Panc1 (cell line): ENCODE measurements around the gene LACTBL1. TPM values are rescaled to one million over a fixed set of nuclear protein-coding genes. Genes with fewer than 3 reads are reported as not detected.

Experiments
- ATAC-seq: fragments of 200-7000 bp; cut with Tn5 transposase; 2 replicates; pipeline ENCODE4 v1.9.1; 2020; ENCODE audit warnings: mild to moderate bottlenecking, moderate library complexity
- BruUV-seq: library from RNA; stranded (reverse); fragments of 400-500 nt; replicated peaks from 2 replicates; lab custom pipeline; 2021; lab: Mats Ljungman, UMichigan
- CTCF ChIA-PET: fragments of 300-600 bp; sonication (Branson Sonifier 250); formaldehyde crosslinking; loops from one replicate; lab custom pipeline; 2022; ENCODE audit warnings: antibody characterized with exemption; lab: Charles Lee
- POLR2A ChIA-PET: fragments of 300-600 bp; sonication (Branson Sonifier 250); formaldehyde crosslinking; loops from one replicate; lab custom pipeline; 2022; ENCODE audit warnings: antibody characterized with exemption; lab: Charles Lee
- DNase-seq: peaks from one replicate; pipeline ENCODE4 v3.0.0-alpha.2; 2010; ENCODE audit warnings: low read depth, low spot score
- H3K27ac ChIP-seq: 2 replicates; pipeline ENCODE4 v1.5.1; 2011; ENCODE audit warnings: mild to moderate bottlenecking, low read length, inconsistent platforms
- H3K27me3 ChIP-seq: fragments of 200-500 bp; sonication (Bioruptor generic); 2 replicates; pipeline ENCODE4 v1.6.0; 2014; ENCODE audit warnings: low read length, inconsistent platforms; ENCODE audit not compliant: control insufficient read depth, insufficient read depth
- H3K36me3 ChIP-seq: fragments of 200-500 bp; sonication (Bioruptor generic); 2 replicates; pipeline ENCODE4 v1.5.1; 2014; ENCODE audit warnings: inconsistent platforms, mild to moderate bottlenecking, low read length, moderate library complexity; ENCODE audit not compliant: control insufficient read depth, insufficient read depth
- H3K4me1 ChIP-seq: 2 replicates; pipeline ENCODE4 v1.5.1; 2011; ENCODE audit warnings: inconsistent platforms, mild to moderate bottlenecking, low read length, moderate library complexity; ENCODE audit not compliant: control insufficient read depth, insufficient read depth
- H3K4me3 ChIP-seq, 2 experiments: 2 replicates each; pipeline ENCODE4 v1.5.1; 2011 to 2012; ENCODE audit warnings: low read depth in 2 of 2, low read length in 2 of 2, mild to moderate bottlenecking in 2 of 2, inconsistent platforms in 1 of 2, moderate library complexity in 1 of 2
- H3K9me3 ChIP-seq: fragments of 200-500 bp; sonication (Bioruptor generic); 2 replicates; pipeline ENCODE4 v1.5.1; 2014; ENCODE audit warnings: low read depth, mild to moderate bottlenecking, inconsistent platforms, low read length, moderate library complexity; ENCODE audit not compliant: control insufficient read depth, insufficient read depth
- POLR2AphosphoS5 ChIP-seq: IDR thresholded peaks from 2 replicates; pipeline ENCODE4 v1.6.1; 2012; ENCODE audit warnings: mild to moderate bottlenecking, low read depth, low read length, moderate library complexity
- SIN3A ChIP-seq: IDR thresholded peaks from 2 replicates; pipeline ENCODE4 v1.6.1; 2012; ENCODE audit warnings: low read depth, mild to moderate bottlenecking, low read length, moderate library complexity, borderline replicate concordance; ENCODE audit not compliant: insufficient read depth
- TCF7L2 ChIP-seq: IDR thresholded peaks from 2 replicates; pipeline ENCODE4 v1.6.1; 2011; ENCODE audit warnings: mild to moderate bottlenecking, low read depth, low read length, inconsistent platforms
- in situ Hi-C: cut with HindIII; loops from 2 replicates; pipeline ENCODE4 v1.10.0; 2016; ENCODE audit warnings: low sequenced_read_pairs, low pct_unique_long_range_greater_than_20kb
- intact Hi-C: fragments of 100-400 bp; cut with micrococcal nuclease; formaldehyde crosslinking; loops from one replicate; pipeline ENCODE4 v1.10.0; 2022; ENCODE audit not compliant: unreplicated experiment
- total RNA-seq: library from RNA; stranded (reverse); gene quantifications from one replicate; pipeline ENCODE4 v1.2.1, GENCODE V29; 2021; ENCODE audit not compliant: unreplicated experiment
- TF ChIP-seq, protein P1 (sequence below), 2 experiments: IDR thresholded peaks; 2 replicates each; pipeline ENCODE4 v1.6.1; 2011 to 2012; ENCODE audit warnings: low read depth in 2 of 2, control low read depth in 1 of 2, low read length in 1 of 2, mild to moderate bottlenecking in 1 of 2, moderate library complexity in 1 of 2; ENCODE audit not compliant: insufficient read depth in 1 of 2
- TF ChIP-seq, protein P2 (sequence below): fragments of 450-650 bp; IDR thresholded peaks from 2 replicates; pipeline ENCODE4 v1.5.1; 2017; ENCODE audit warnings: mild to moderate bottlenecking

LACTBL1 gene
- total RNA-seq, 1 experiment from 2014 or later = not detected

DNA sequence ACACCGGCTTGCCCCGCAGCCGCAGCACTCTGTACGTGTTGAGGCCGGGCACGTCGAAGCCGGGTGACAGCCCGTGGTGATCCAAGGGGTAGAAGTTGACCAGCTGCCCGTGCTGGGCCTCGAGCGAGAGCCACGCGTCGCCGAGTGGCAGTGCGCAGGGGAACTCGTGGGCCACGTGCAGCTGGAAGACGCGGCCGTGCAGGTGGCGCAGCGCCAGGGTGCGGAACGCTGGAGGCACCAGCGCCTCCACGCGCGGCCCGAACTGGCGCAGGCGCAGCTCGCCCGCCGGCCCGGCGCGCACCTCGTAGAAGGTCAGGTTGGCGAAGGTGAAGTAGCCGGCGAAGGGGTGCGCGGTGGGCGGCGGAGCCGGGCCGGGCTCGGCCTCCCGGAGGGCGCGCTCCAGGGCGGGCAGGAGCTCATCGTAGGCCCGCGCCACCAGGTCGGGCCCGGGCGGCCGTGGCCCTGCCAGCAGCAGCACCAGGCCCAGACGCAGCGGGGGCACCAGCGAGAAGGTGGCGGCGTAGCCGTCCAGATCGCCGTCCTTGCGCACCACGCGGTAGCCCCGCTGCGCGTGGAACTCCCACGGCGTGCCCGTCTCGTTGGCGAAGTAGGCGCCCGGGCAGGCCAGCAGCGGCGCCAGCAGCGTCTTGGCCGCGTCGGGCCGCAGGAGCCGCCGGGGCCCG, 19.5 kb downstream of the LACTBL1 start:
- Histone ChIP-seq H3K27me3 (no peaks in the 10 kb centered on the region), H3K4me1 (no peaks in the 10 kb centered on the region), H3K36me3 (no peaks in the 10 kb centered on the region), H3K27ac (no peak overlapping the region), H3K9me3 (no peaks in the 10 kb centered on the region), H3K4me3 (no peak overlapping the region)
- intact Hi-C loops (no loop called here), in situ Hi-C loops (no loop called here)
- no peak for ATAC-seq
- ChIA-PET CTCF (interaction anchor here (0.8 kb wide), 1 partner anchor 12 kb away, joined by 6 read pairs; no protein-coding TSS in a partner anchor), POLR2A (no interaction called here)
- BruUV-seq = no TSS peak
- no peak for TF ChIP-seq SIN3A
- TF ChIP-seq POLR2AphosphoS5 = no peak
- TF ChIP-seq, protein P1, sequence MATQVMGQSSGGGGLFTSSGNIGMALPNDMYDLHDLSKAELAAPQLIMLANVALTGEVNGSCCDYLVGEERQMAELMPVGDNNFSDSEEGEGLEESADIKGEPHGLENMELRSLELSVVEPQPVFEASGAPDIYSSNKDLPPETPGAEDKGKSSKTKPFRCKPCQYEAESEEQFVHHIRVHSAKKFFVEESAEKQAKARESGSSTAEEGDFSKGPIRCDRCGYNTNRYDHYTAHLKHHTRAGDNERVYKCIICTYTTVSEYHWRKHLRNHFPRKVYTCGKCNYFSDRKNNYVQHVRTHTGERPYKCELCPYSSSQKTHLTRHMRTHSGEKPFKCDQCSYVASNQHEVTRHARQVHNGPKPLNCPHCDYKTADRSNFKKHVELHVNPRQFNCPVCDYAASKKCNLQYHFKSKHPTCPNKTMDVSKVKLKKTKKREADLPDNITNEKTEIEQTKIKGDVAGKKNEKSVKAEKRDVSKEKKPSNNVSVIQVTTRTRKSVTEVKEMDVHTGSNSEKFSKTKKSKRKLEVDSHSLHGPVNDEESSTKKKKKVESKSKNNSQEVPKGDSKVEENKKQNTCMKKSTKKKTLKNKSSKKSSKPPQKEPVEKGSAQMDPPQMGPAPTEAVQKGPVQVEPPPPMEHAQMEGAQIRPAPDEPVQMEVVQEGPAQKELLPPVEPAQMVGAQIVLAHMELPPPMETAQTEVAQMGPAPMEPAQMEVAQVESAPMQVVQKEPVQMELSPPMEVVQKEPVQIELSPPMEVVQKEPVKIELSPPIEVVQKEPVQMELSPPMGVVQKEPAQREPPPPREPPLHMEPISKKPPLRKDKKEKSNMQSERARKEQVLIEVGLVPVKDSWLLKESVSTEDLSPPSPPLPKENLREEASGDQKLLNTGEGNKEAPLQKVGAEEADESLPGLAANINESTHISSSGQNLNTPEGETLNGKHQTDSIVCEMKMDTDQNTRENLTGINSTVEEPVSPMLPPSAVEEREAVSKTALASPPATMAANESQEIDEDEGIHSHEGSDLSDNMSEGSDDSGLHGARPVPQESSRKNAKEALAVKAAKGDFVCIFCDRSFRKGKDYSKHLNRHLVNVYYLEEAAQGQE (IDR thresholded peaks at IDR 0.05; ENCODE audit: insufficient read depth in 1 of 2, low read depth in 2 of 2, low read length in 1 of 2) = no peak
- TF ChIP-seq TCF7L2 = no peak
- TF ChIP-seq, protein P2, sequence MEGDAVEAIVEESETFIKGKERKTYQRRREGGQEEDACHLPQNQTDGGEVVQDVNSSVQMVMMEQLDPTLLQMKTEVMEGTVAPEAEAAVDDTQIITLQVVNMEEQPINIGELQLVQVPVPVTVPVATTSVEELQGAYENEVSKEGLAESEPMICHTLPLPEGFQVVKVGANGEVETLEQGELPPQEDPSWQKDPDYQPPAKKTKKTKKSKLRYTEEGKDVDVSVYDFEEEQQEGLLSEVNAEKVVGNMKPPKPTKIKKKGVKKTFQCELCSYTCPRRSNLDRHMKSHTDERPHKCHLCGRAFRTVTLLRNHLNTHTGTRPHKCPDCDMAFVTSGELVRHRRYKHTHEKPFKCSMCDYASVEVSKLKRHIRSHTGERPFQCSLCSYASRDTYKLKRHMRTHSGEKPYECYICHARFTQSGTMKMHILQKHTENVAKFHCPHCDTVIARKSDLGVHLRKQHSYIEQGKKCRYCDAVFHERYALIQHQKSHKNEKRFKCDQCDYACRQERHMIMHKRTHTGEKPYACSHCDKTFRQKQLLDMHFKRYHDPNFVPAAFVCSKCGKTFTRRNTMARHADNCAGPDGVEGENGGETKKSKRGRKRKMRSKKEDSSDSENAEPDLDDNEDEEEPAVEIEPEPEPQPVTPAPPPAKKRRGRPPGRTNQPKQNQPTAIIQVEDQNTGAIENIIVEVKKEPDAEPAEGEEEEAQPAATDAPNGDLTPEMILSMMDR = no peak
- no peak for DNase-seq

DNA sequence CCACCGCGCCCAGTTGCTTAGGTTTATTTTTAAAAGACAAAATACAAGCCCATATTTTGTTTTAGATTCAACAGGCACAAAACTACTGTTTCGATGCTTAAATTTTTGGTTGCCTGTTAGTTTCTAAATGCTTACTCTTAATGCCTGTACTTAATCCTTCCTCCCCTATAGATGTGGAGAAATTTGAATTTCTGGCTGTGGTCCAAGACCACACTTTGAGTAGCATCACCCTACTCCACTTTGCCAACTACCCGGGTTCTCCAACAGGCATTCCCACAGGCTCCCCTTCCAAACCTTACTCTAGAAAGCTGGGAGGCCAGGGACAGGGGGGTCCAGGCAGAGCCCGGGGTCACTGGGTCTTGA, 20.0 kb downstream of the LACTBL1 start:
- H3K27me3 ChIP-seq = no peaks in the 10 kb centered on the region
- BruUV-seq = no TSS peak
- TF ChIP-seq, protein P1 (IDR thresholded peaks at IDR 0.05; ENCODE audit: insufficient read depth in 1 of 2, low read depth in 2 of 2, low read length in 1 of 2) = no peak
- TF ChIP-seq, protein P2 = no peak
- no peak for TF ChIP-seq POLR2AphosphoS5
- no peak for TF ChIP-seq TCF7L2
- no peak for TF ChIP-seq SIN3A

More for the DNA sequence above, 20.0 kb downstream of the LACTBL1 start:
- Histone ChIP-seq H3K36me3 (no peaks in the 10 kb centered on the region), H3K4me1 (no peaks in the 10 kb centered on the region), H3K27ac (no peak overlapping the region), H3K9me3 (no peaks in the 10 kb centered on the region), H3K4me3 (no peak overlapping the region)
- CTCF ChIA-PET = interaction anchor here (0.8 kb wide), 1 partner anchor 13 kb away, joined by 6 read pairs; no protein-coding TSS in a partner anchor
- in situ Hi-C loops = no loop called here
- POLR2A ChIA-PET = no interaction called here
- intact Hi-C loops = no loop called here
- ATAC-seq (no peak), DNase-seq (no peak)
